Measurements from ENCODE around the gene MKRN3. TPM values are rescaled to one million over a fixed set of nuclear protein-coding genes. Genes with fewer than 3 reads are reported as not detected.

Gene MKRN3
- total and polyA plus RNA-seq, 7 experiments from 2014 or later: 0.37 to 11.5 (median 1.8) TPM

Small RNA genes within 50 kb of the gene (microRNA-seq; reads per million reads assigned to microRNA genes)
- gene MIR4508 (ENCODE audit: borderline microRNAs expressed): not detected

Other genes starting within 250 kb of the MKRN3 start
- gene GOLGA6L26, start 231.5 kb upstream of the MKRN3 start, total RNA-seq: not detected
- gene GOLGA6L26, start 231.5 kb upstream of the MKRN3 start, polyA plus RNA-seq: not detected
- gene GOLGA8S, start 210.9 kb upstream of the MKRN3 start, total RNA-seq: under 1 TPM; 0.42 to 0.84 (median 0.57) TPM
- gene GOLGA8S, start 210.9 kb upstream of the MKRN3 start, polyA plus RNA-seq: not detected
- not detected for gene GOLGA6L2, start 118.4 kb upstream of the MKRN3 start, total RNA-seq
- gene GOLGA6L2, start 118.4 kb upstream of the MKRN3 start, polyA plus RNA-seq: not detected
- not detected for gene MAGEL2, start 82.2 kb downstream of the MKRN3 start, total RNA-seq
- gene MAGEL2, start 82.2 kb downstream of the MKRN3 start, polyA plus RNA-seq: not detected
- 1 to 10 TPM in 1 of 5 experiments, under 1 TPM in 1, not detected in 3; 0.39 to 2.8 TPM for gene NDN, start 121.6 kb downstream of the MKRN3 start, total RNA-seq
- under 1 TPM; 0.21 to 0.72 TPM for gene NDN, start 121.6 kb downstream of the MKRN3 start, polyA plus RNA-seq